ENCODE results near the gene SHKBP1. TPM values are rescaled to one million over a fixed set of nuclear protein-coding genes. Genes with fewer than 3 reads are reported as not detected.
"Not testable (repeated sequence)": the region's sequence is repeated elsewhere in the genome, so short reads cannot be mapped to it uniquely, and the experiment has no call there.

Gene SHKBP1
- total RNA-seq, 2 experiments from 2014 or later = 90.1 to 99.4 TPM

DNA sequence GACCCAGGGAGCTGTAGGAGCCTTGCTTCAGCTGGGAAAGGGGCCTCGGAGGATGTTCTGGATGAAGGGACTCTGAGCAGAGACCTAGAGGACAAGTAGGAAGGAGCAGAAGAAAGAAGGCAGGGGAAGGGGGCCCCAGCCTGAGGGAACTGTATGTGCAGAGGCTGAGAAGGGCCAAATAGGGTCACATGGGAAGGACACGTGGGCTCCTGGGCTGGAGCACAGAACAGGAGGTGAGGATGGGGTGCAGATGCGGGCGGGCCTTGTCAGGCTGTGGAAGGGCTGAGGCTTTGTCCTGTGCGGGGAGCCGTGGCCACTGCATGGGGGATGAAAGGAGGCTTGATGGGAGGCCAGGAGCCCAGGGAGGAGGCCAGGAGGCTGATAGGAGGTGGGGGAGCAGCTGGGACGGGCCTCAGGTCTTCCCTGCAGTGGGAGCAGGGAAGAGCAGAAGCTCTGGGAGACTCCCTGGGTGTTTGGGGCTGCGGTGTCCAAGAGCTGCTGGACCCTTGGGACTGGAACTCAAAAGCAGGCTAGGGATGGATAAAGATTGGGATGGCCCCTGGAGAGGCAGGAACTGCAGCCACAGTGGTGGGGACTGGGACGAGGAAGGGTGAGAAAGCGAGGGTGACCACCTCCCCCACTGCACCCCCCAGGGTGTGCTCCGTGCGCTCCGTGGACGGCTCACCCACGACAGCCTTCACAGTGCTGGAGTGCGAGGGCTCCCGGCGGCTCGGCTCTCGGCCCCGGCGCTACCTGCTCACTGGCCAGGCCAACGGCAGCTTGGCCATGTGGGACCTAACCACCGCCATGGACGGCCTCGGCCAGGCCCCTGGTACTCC is 13.1 kb downstream of the SHKBP1 start:
- CTCF ChIA-PET = interaction anchor here (1.4 kb wide), 1 partner anchor 11 kb away, joined by 5 read pairs; the partner anchor contains the start of gene LTBP4
- DNase-seq = no peak
- H3K9me3 Mint-ChIP-seq = no peaks in the 10 kb centered on the region
- H3K4me3 Mint-ChIP-seq = no peak overlapping the region
- no peak overlapping the region for H3K27ac Mint-ChIP-seq
- intact Hi-C loops (cut with micrococcal nuclease) = no loop called here
- H3K36me3 Mint-ChIP-seq (ENCODE audit: low read depth) = peaks cover 15% of the 10 kb centered on the region
- H3K4me1 Mint-ChIP-seq (ENCODE audit: low read depth) = peaks cover 13% of the 10 kb centered on the region
- H3K27me3 Mint-ChIP-seq (ENCODE audit: low read depth) = no peaks in the 10 kb centered on the region

- Mint-ChIP-seq H3K4me3 (no peak overlapping the region), H3K4me1 (ENCODE audit: low read depth) (peaks cover 15% of the 10 kb centered on the region), H3K27ac (no peak overlapping the region), H3K9me3 (no peaks in the 10 kb centered on the region), H3K36me3 (ENCODE audit: low read depth) (peaks cover 15% of the 10 kb centered on the region), H3K27me3 (ENCODE audit: low read depth) (no peaks in the 10 kb centered on the region)
- CTCF ChIA-PET = interaction anchor here (1.4 kb wide), 1 partner anchor 10 kb away, joined by 5 read pairs; the partner anchor contains the start of gene LTBP4
- no peak for DNase-seq
- intact Hi-C loops (cut with micrococcal nuclease) = no loop called here
Measured at GRCh38 chr19:40590464-40591265, 14.0 kb downstream of the SHKBP1 start.

DNA sequence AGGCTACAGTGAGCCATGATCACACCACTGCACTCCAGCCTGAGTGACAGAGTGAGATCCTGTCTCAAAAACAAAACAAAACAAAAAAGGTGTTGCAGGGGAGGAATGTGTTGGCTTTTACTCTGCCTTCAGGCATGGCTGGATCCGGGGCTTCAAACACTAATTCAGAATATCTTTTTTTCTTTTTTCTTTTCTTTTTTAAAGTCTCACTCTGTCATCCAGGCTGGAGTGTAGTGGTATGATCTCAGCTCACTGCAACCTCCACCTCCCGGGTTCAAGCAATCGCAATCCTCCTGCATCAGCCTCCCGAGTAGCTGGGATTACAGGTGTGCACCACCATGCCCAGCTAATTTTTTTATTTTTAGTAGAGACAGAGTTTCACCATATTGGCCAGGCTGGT is 15.1 kb downstream of the SHKBP1 start:
- CTCF ChIA-PET = interaction anchor here (1.0 to 1.4 kb wide), 2 partner anchors 9 to 43 kb away, joined by 3 to 5 read pairs; partner anchors contain the start of gene LTBP4
- H3K36me3 Mint-ChIP-seq (ENCODE audit: low read depth); intact Hi-C loops (cut with micrococcal nuclease); H3K9me3 Mint-ChIP-seq; H3K27me3 Mint-ChIP-seq (ENCODE audit: low read depth); H3K27ac Mint-ChIP-seq; H3K4me3 Mint-ChIP-seq; DNase-seq: not testable (repeated sequence)
- H3K4me1 Mint-ChIP-seq (ENCODE audit: low read depth) = peaks cover 12% of the 10 kb centered on the region

DNA sequence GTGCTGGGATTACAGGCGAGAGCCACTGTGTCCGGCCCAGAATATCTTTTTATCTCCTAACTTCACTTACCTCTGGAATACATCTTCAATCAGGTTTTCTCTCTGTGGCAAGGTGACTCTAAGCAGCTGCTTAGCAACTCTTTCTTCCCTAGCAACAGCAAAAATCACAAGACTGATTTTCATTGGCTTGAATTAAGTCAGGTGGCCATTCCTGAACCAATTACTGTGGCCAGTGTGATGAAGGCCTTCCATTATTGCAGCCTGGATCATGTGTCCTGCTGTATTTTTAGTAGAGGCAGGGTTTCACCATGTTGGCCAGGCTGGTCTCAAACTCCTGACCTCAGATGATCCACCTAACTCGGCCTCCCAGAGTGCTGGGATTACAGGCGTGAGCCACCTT is 15.5 kb downstream of the SHKBP1 start:
- Mint-ChIP-seq H3K27me3 (ENCODE audit: low read depth) (peaks cover 4% of the 10 kb centered on the region), H3K4me1 (ENCODE audit: low read depth) (peaks cover 12% of the 10 kb centered on the region), H3K9me3 (no peaks in the 10 kb centered on the region), H3K27ac (no peak overlapping the region), H3K4me3 (no peak overlapping the region), H3K36me3 (ENCODE audit: low read depth) (peaks cover 6% of the 10 kb centered on the region)
- CTCF ChIA-PET = interaction anchor here (1.0 kb wide), 1 partner anchor 42 kb away, joined by 3 read pairs; no protein-coding TSS in a partner anchor
- DNase-seq = no peak
- intact Hi-C loops (cut with micrococcal nuclease) = no loop called here

GRCh38 chr19:40594255-40594654 is 17.6 kb downstream of the SHKBP1 start:
- Mint-ChIP-seq H3K4me1 (ENCODE audit: low read depth) (peaks cover 28% of the 10 kb centered on the region), H3K27ac (no peak overlapping the region), H3K4me3 (no peak overlapping the region), H3K9me3 (no peaks in the 10 kb centered on the region), H3K36me3 (ENCODE audit: low read depth) (peaks cover 1% of the 10 kb centered on the region), H3K27me3 (ENCODE audit: low read depth) (peaks cover 18% of the 10 kb centered on the region)
- CTCF ChIA-PET = interaction anchor here (1.0 to 1.3 kb wide), 3 partner anchors 12 to 65 kb away, joined by 3 to 6 read pairs (median 3); no protein-coding TSS in a partner anchor
- DNase-seq = no peak
- intact Hi-C loops (cut with micrococcal nuclease) = no loop called here

GRCh38 chr19:40594657-40595091 is 18.0 kb downstream of the SHKBP1 start:
- CTCF ChIA-PET = interaction anchor here (0.6 to 1.3 kb wide), 5 partner anchors 11 to 131 kb away, joined by 3 to 6 read pairs (median 3); no protein-coding TSS in a partner anchor
- H3K27ac Mint-ChIP-seq = no peak overlapping the region
- intact Hi-C loops (cut with micrococcal nuclease) = loop anchor here (5.0 kb wide), 1 partner anchor 452 kb away; no protein-coding TSS in a partner anchor

DNA sequence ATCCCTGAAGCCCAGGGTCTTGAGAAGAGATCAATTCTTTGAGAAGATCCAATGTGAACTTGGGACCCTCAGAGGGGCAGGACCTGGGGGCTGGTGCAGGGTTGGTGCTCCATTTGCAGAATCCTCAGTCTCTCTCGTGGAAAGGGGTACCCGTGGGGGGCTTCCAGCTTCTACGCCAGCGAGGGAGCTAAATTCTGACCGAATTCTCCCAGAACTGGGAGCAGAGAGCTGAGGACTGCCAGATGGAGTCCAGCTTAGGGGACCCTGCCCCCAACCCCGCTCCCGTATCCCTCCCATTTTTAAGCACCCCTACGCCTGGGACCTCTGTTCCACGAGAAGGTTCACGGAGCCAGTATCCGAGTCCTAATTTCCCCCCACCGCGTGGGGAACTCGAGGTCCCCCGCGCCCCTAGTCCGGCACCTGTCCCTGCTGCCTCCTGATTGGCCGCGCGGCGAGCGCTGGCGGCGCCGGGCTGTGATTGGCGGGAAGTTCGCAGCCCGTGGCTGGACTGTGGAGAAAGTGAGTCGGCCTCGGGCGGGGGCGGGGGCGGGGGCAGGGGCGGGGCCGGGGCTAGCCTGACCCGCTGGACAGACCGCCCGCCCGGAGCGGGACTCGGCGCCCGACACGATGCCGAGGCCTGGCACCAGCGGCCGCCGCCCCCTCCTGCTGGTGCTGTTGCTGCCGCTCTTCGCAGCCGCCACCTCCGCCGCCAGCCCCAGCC is 20.1 kb downstream of the SHKBP1 start:
- Mint-ChIP-seq H3K36me3 (ENCODE audit: low read depth) (no peaks in the 10 kb centered on the region), H3K4me1 (ENCODE audit: low read depth) (peaks cover 44% of the 10 kb centered on the region), H3K27me3 (ENCODE audit: low read depth) (peaks cover 33% of the 10 kb centered on the region), H3K4me3 (no peak overlapping the region), H3K27ac (no peak overlapping the region), H3K9me3 (no peaks in the 10 kb centered on the region)
- no peak for DNase-seq
- intact Hi-C loops (cut with micrococcal nuclease) = loop anchor here (5.0 kb wide), 1 partner anchor 454 kb away; no protein-coding TSS in a partner anchor
- CTCF ChIA-PET = interaction anchor here (0.9 to 1.5 kb wide), 2 partner anchors 38 to 193 kb away, joined by 3 read pairs; no protein-coding TSS in a partner anchor

More at GRCh38 chr19:40594657-40595091, 18.0 kb downstream of the SHKBP1 start:
- no peak overlapping the region for H3K4me3 Mint-ChIP-seq
- peaks cover 22% of the 10 kb centered on the region for H3K27me3 Mint-ChIP-seq (ENCODE audit: low read depth)
- no peak for DNase-seq
- H3K9me3 Mint-ChIP-seq = no peaks in the 10 kb centered on the region
- peaks cover 32% of the 10 kb centered on the region for H3K4me1 Mint-ChIP-seq (ENCODE audit: low read depth)
- H3K36me3 Mint-ChIP-seq (ENCODE audit: low read depth) = peaks cover 1% of the 10 kb centered on the region

DNA sequence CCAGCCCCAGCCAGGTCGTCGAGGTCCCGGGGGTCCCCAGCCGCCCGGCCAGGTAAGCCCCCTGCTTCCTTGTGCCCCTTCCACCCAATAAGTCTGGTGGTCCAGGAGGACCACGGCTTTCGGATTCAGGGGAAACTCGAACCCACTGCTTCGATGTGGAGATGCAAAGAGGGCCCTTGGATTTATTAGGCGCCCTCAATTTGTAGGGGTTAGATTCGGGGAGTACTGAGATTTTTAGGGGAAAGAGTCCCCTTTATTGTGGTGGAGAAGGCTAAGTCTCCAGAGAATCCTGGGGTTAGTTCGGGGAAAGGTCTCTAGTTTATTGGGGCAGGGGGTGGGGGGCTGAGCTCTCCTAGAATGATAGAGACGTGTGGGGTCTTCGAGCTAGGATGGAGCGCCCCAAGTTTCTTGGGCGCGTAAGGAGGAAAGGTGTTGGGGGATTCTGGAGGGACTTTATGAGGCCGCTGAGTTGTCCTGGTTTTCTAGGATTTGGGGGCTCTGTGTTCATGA is 20.7 kb downstream of the SHKBP1 start:
- Mint-ChIP-seq H3K4me3 (peak overlapping the region; percentile 26), H3K9me3 (no peaks in the 10 kb centered on the region), H3K4me1 (ENCODE audit: low read depth) (peaks cover 46% of the 10 kb centered on the region), H3K27ac (no peak overlapping the region), H3K36me3 (ENCODE audit: low read depth) (no peaks in the 10 kb centered on the region), H3K27me3 (ENCODE audit: low read depth) (peaks cover 37% of the 10 kb centered on the region)
- no peak for DNase-seq
- intact Hi-C loops (cut with micrococcal nuclease) = loop anchor here (5.0 kb wide), 1 partner anchor 455 kb away; no protein-coding TSS in a partner anchor
- CTCF ChIA-PET = interaction anchor here (1.5 kb wide), 1 partner anchor 45 kb away, joined by 5 read pairs; no protein-coding TSS in a partner anchor

DNA sequence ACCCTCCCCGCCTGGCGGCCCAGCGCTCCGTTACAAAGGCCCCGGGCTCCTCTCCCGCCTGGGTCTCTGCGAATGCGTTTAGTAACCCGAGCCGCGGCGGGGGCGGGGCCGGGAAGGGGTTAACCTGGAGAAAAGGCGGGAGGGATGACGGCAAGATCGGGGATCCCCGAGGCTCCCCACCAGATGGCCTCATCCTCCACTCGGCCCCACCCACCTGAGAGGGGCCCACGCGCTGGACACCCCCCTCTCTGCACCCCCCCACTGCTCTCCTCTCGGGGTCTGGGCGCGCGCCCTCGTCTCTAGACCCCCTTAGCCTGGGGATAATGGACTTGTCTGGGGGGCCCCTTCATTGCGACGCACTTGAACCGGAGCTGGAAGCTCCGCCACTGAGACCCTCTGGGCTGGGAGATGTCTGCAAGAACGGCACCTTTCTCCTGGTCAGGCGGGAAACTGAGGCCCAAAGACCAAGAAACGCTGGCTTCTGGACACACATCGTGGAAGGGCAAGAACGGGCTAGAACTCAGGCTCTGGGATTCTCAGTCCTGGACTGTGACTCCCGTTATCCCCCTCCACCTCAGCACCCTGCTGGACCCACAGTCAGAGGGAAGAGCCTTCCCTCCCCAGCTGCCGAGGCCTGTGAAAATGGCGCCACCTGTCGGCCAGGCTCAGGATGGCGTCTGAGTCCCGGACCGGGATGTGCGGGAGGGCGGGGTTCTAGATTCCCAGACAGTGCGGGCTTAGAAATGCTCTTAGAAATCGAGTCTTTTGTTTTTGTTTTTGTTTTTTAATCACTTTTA is 21.6 kb downstream of the SHKBP1 start:
- no peaks in the 10 kb centered on the region for H3K36me3 Mint-ChIP-seq (ENCODE audit: low read depth)
- peaks cover 50% of the 10 kb centered on the region for H3K4me1 Mint-ChIP-seq (ENCODE audit: low read depth)
- peak overlapping the region; percentile 12 for H3K4me3 Mint-ChIP-seq
- H3K27me3 Mint-ChIP-seq (ENCODE audit: low read depth) = peaks cover 41% of the 10 kb centered on the region
- CTCF ChIA-PET = interaction anchor here (0.5 to 3.5 kb wide), 9 partner anchors 20 to 293 kb away, joined by 3 to 23 read pairs (median 5); no protein-coding TSS in a partner anchor
- intact Hi-C loops (cut with micrococcal nuclease) = loop anchor here (1.0 to 5.0 kb wide), 6 partner anchors 49 to 456 kb away; partner anchors contain the start of gene BLVRB
- H3K9me3 Mint-ChIP-seq = no peaks in the 10 kb centered on the region
- H3K27ac Mint-ChIP-seq = no peak overlapping the region
- peak; percentile 91 for DNase-seq

- no peak overlapping the region for H3K27ac Mint-ChIP-seq
- no peak for DNase-seq
- peaks cover 53% of the 10 kb centered on the region for H3K4me1 Mint-ChIP-seq (ENCODE audit: low read depth)
- no peaks in the 10 kb centered on the region for H3K36me3 Mint-ChIP-seq (ENCODE audit: low read depth)
- peaks cover 41% of the 10 kb centered on the region for H3K27me3 Mint-ChIP-seq (ENCODE audit: low read depth)
- intact Hi-C loops (cut with micrococcal nuclease) = loop anchor here (1.0 to 5.0 kb wide), 6 partner anchors 50 to 457 kb away; partner anchors contain the start of gene BLVRB
- no peak overlapping the region for H3K4me3 Mint-ChIP-seq
- CTCF ChIA-PET = interaction anchor here (0.5 to 3.5 kb wide), 11 partner anchors 16 to 294 kb away, joined by 3 to 23 read pairs (median 4); no protein-coding TSS in a partner anchor
- no peaks in the 10 kb centered on the region for H3K9me3 Mint-ChIP-seq
Measured at GRCh38 chr19:40598918-40599307, 22.2 kb downstream of the SHKBP1 start.
